Mammary epithelial cell (primary cell): ENCODE results near the gene ZC3H7A.

ENCODE experiments used
- CTCF ChIP-seq, 2 donors: IDR thresholded peaks in 1 of 2; conservative IDR thresholded peaks in 1 of 2; 2 replicates each; pipeline ENCODE4 v1.5.1; 2011 to 2012; ENCODE audit warnings: inconsistent platforms in 2 of 2, low read length in 2 of 2, mild to moderate bottlenecking in 2 of 2, control low read depth in 1 of 2, low read depth in 1 of 2; ENCODE audit not compliant: insufficient read depth in 1 of 2; ENCODE audit errors: extremely low read depth in 1 of 2
- EZH2 ChIP-seq: IDR thresholded peaks from 2 replicates; pipeline ENCODE4 v1.6.1; 2012; ENCODE audit warnings: low read length, inconsistent platforms, borderline replicate concordance

- TF ChIP-seq CTCF (conservative IDR thresholded peaks at IDR 0.05 in 1 of 2, IDR thresholded peaks at IDR 0.05 in 1 of 2; ENCODE audit: extremely low read depth in 1 of 2, insufficient read depth in 1 of 2, low read depth in 1 of 2, low read length in 2 of 2): no peak
- no peak for TF ChIP-seq EZH2
Measured at GRCh38 chr16:11740567-11740966, 56.5 kb downstream of the ZC3H7A start.
